ENCODE data around the gene DDX51.
"Not testable (repeated sequence)": the region's sequence is repeated elsewhere in the genome, so short reads cannot be mapped to it uniquely, and the experiment has no call there.

Gene DDX51

GRCh38 chr12:132138941-132139871, 4.9 kb downstream of the DDX51 start:
- DNase-seq, result no peak

DNA sequence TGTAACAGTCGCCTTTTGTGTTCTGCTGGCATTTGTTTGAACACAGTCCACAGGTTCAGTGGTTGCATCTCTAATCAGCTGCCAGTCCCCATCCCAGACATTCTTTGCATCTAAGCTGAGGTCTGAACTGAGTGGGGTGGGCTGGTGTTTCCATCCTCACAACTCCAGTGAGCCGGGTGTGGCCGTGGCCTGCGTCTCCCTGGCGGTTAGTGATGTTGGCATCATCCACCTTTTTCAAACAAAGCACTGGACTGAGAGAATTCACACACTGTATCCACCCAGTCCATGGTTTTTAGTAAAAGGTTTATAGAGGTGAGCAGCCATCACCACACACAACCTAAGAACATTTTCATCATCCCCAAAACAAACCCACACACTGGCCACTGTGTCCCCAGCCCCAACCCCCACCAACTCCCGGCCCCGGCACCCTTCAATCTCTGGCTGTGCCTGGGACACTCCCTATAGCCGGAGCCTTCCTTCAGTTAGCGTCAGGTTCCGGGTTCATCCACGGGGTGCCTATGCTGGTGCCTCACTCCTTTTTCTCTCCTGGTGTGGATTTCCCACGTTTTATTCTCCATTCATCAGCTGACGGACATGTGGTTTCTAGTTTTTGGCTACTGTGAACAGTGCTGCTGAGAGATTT, 6.5 kb downstream of the DDX51 start:
- DNase-seq, result no peak

- DNase-seq, result not testable (repeated sequence)
Observed at GRCh38 chr12:132136226-132136625, 7.9 kb downstream of the DDX51 start.

- not testable (repeated sequence) for DNase-seq
Observed at GRCh38 chr12:132134653-132135183, 9.4 kb downstream of the DDX51 start.

DNA sequence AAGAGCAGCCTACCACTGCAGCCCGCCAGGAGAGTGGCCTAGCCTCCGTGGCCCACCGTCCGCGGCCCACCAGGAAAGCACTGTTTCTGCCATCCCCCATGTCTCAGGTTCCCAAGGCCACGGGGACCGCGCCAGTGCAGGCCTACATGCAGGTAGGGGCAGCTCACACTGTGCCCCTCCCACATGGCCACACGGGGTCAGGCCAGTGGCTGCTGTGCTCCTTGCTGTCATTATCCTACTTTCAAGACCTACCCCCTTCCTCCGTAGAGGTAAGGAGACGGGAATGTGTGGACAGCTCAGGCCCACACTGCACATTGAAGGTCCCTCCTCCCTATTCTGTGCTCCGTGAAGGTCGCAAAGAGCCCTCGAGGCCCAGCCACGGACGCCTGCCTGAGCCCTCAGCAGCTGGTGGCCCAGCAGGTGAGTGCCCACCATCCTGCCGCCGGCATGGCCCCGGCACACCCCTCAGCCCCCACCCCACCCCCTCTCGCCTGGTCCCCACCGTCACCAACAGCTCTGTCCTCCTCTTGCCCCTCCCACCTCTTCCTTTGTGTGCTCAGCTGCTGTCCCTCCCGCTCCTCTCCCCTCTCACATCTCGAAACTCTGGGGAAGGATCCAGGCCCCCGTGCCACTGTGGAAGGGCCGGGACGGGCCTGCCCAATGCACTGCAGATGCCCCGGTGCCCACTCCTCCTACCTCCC, 10.0 kb downstream of the DDX51 start:
- DNase-seq, result no peak

DNA sequence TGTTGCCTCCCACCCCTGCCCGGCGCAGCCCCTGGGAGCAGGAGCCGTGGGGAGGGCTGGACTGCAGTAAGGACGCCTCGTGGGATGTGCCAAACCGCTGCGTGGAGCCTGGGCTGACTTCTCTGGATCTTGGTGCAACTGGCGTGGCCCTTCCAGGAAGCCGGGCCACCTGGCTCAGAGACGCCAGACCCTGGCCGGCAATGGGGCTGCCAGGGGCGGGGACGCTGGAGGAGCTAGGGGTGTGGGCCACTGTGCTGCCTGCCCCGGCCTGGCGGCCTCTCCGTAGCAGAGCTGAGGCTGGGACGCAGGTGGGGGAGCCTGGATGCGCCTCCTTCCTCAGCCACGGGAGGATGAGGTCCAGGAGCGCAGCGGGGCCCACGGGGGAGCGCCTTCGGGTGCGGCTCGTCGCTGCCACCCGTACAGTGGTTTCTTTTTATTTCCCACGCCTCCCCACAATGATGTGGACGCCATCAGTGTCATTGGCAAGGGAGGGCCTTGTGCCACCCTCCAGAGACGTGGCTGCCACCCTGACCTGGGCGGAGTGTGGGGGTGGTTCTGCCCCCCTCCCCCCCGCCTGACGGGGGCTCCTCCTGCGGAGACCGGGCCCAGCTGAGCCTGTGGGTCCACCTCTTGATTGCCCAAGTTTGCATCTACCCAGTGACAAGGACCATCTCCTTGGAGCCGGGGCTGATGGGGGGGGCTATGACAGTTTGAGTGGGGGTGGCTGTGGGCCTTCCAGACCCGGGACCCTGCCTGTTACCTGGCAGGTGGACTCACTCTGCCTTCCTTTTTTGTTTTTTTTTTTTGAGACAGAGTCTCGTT, 11.3 kb downstream of the DDX51 start:
- no peak for DNase-seq

GRCh38 chr12:132131952-132132351, 12.2 kb downstream of the DDX51 start:
- no peak for DNase-seq

- DNase-seq, result no peak
Observed at GRCh38 chr12:132131229-132131628, 12.9 kb downstream of the DDX51 start.

- no peak for DNase-seq
Observed at GRCh38 chr12:132130690-132131089, 13.4 kb downstream of the DDX51 start.

DNA sequence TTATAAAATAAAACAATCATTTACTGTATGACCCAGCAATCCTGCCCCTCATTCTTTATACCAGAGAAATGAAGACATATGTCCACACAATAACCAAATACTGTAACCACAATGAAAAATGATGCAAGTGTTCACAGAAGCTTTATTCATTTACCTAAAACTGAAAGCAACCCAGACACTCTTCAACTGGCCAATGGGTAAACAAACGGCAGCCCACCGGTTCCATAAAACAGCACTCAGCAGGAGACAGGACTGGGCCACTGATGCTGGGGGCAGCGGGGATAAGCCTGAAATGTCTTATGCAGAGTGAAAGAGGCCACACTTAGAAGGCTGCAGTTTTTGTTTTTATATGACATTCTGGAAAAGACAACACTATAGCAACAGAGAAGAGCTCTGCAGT, 15.1 kb downstream of the DDX51 start:
- no peak for DNase-seq

DNA sequence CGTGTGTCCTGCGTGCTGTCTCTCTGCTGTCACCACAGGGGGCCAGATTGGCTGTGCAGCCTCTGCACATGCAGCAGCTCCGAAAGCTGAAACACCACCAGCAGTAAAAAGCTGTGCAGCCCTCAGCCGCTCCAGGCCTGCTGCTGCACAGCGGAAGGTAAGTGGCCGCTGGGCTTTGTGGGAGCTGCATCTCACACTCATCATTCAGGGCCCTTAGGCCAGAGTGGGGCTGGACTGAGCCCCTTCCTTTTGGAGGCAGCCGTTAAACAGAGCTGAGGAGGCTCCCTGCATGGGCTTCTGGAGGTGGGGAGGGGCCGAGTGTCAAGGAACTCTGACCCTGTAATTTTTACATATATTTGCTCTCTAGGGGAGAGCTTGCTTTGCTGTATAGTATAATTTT, 17.1 kb downstream of the DDX51 start:
- DNase-seq, result no peak

- DNase-seq, result no peak
Observed at GRCh38 chr12:132125736-132126135, 18.4 kb downstream of the DDX51 start.

GRCh38 chr12:132124766-132125425, 19.2 kb downstream of the DDX51 start:
- no peak for DNase-seq

- DNase-seq, result no peak
Observed at GRCh38 chr12:132123970-132124765, 20.0 kb downstream of the DDX51 start.

DNA sequence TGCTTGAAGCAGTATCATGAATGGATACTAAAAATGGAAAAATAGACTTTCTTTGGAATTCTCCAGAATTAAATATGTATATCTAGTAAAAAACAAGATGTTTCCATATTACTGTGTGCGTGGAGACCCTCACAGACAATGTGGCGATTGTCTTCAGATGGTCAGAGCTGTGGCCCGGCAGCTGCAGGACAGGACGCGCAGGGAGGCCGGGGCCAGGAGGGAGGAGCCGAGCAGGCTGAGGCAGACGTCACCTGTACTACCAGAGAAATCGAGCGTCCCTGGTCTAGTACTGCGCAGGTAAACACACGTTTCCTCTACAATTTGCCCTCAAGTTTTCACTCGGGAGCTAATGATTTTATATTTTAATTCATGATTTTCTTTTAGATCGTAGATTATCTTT, 22.8 kb downstream of the DDX51 start:
- no peak for DNase-seq

DNA sequence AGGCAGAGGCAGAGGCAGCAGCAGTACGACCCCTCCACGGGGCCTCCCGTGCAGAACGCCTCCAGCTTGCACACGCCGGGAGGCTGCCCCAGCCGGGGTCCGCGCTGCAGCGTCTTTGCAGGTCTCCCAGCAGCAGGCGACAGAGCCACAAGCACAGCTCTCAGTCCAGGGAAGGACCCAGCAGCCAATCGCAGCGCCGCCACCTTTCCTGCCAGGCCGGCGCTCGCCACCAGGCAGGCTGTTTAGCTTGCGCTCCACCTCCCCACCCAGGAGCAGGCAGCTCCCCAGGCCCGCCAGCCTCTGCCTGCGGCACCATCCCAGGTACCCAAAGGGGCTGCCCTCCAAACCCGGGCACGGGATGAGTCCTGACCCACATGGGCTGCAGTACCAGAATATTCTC, 25.2 kb downstream of the DDX51 start:
- no peak for DNase-seq

- no peak for DNase-seq
Observed at GRCh38 chr12:132117558-132117875, 26.6 kb downstream of the DDX51 start.

- DNase-seq, result no peak
Observed at GRCh38 chr12:132116709-132117557, 27.2 kb downstream of the DDX51 start.

GRCh38 chr12:132115500-132115899, 28.6 kb downstream of the DDX51 start:
- no peak for DNase-seq

DNA sequence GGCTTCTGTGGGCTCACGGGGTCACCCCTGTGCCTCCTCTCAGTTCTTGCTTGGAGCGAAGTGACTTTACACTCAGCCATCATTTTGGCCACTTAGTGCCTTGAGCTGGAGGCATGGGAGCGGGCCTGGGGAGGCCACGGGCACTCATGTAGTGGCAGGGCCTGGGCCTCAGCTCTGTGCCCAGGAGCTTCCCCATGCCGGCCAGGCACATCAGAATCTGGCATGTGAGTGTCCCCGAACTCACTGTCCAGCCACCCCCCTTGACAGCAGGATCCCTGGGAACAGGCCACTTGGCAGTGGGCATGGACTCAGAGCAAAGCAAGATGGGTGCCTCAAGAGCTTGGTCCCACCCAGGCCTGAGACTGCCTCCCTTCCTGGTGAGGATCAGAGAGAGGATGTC, 29.5 kb downstream of the DDX51 start:
- DNase-seq, result no peak

Data from activated CD8-positive, alpha-beta memory T cell treated with anti-CD3 and anti-CD28 coated beads, Interleukin-2, amount 50 U/mL, for 4 hours (primary cell).